Urinary bladder (tissue), 4 donors: Measurements from ENCODE around the gene LRP6. TPM values are rescaled to one million over a fixed set of nuclear protein-coding genes. Genes with fewer than 3 reads are reported as not detected.

ENCODE experiments used
- DNase-seq: peaks from one replicate; pipeline ENCODE4 v3.0.0-alpha.2; 2015; ENCODE audit errors: extremely low spot score
- H3K27ac ChIP-seq: one replicate; pipeline ENCODE4 v1.5.1; 2013; ENCODE audit warnings: low read depth, mild to moderate bottlenecking, moderate library complexity
- H3K36me3 ChIP-seq: one replicate; pipeline ENCODE4 v1.6.1; 2013; ENCODE audit warnings: mild to moderate bottlenecking, moderate library complexity; ENCODE audit not compliant: insufficient read depth
- H3K4me1 ChIP-seq: one replicate; pipeline ENCODE4 v1.6.1; 2013; ENCODE audit warnings: mild to moderate bottlenecking, moderate library complexity; ENCODE audit not compliant: insufficient read depth
- H3K4me3 ChIP-seq: one replicate; pipeline ENCODE4 v1.5.1; 2013; ENCODE audit warnings: low read depth, low read length
- WGBS: extraction: QIAGEN DNeasy Blood & Tissue Kit; methylation state at CpG from one replicate; pipeline ENCODE4 v1.1.7; 2013; 5-methylcytosine and 5-hydroxymethylcytosine counted together
- polyA plus RNA-seq: library from polyadenylated mRNA; stranded (reverse); fragments of 200-250 nt; gene quantifications from one replicate; pipeline ENCODE4 v1.2.3, GENCODE V29; 2013
- small RNA-seq: library from RNA; depleted of rRNA; stranded (forward); fragments of <200 nt; gene quantifications from one replicate; pipeline ENCODE3, GENCODE V24; 2014
- total RNA-seq: library from RNA; depleted of rRNA; stranded (reverse); fragments of >200 nt; gene quantifications from one replicate; pipeline ENCODE4 v1.2.3, GENCODE V29; 2014
- donor health status: healthy with polysubstance abuse.
- donor health status: healthy.

LRP6 gene
- total and polyA plus RNA-seq, 2 donors, result 15.4 to 98.3 TPM

- no peak for DNase-seq
- no peaks in the 10 kb centered on the region for H3K36me3 ChIP-seq
- H3K27ac ChIP-seq, result no peak within 1 kb of the TSS
- H3K4me1 ChIP-seq, result peaks cover 2% of the 10 kb centered on the region
- WGBS, result 58% methylated on average over 12 of the region's 12 CpGs
- H3K4me3 ChIP-seq, result no peak within 1 kb of the TSS
Measured at GRCh38 chr12:12070674-12071656, 195.9 kb downstream of the LRP6 start, which contains the start of gene BCL2L14. TSS of gene BCL2L14 (plus strand) at chr12:12070939. CDS start at chr12:12079306, 8,367 bp downstream.

- Histone ChIP-seq H3K36me3 (no peaks in the 10 kb centered on the region), H3K4me3 (no peak overlapping the region), H3K27ac (no peak overlapping the region), H3K4me1 (peaks cover 2% of the 10 kb centered on the region)
- WGBS, result 92% methylated on average over 14 of the region's 14 CpGs
- DNase-seq, result no peak
Measured at GRCh38 chr12:12069821-12070548, 196.9 kb downstream of the LRP6 start.

GRCh38 chr12:12068751-12069150, 198.1 kb downstream of the LRP6 start:
- H3K27ac ChIP-seq, result no peak overlapping the region
- WGBS, result 88% methylated on average over 6 of the region's 6 CpGs

More at GRCh38 chr12:12068751-12069150, 198.1 kb downstream of the LRP6 start:
- peaks cover 2% of the 10 kb centered on the region for H3K4me1 ChIP-seq
- no peak overlapping the region for H3K4me3 ChIP-seq
- no peak for DNase-seq
- no peaks in the 10 kb centered on the region for H3K36me3 ChIP-seq

Small RNA genes within 50 kb of the gene (small RNA-seq; reads per million reads assigned to genes)
- gene RNU6-318P, result not detected
- gene RNU6-545P, result not detected

Other genes starting within 250 kb of the LRP6 start
- 3.4 TPM for gene BCL2L14, start 196.1 kb downstream of the LRP6 start, total RNA-seq
- gene BCL2L14, start 196.1 kb downstream of the LRP6 start, polyA plus RNA-seq, result 0.63 TPM
- gene MANSC1, start 83.2 kb upstream of the LRP6 start, total RNA-seq, result 6.9 TPM
- gene MANSC1, start 83.2 kb upstream of the LRP6 start, polyA plus RNA-seq, result 23.4 TPM
- 19.9 TPM for gene BORCS5, start 90.0 kb upstream of the LRP6 start, total RNA-seq
- gene BORCS5, start 90.0 kb upstream of the LRP6 start, polyA plus RNA-seq, result 10.8 TPM